Inflammatory macrophage (primary cell): ENCODE measurements around the gene HMCN2.
A peak's percentile ranks its signal among the peaks of the same experiment; 100 is the strongest.

Experiments used
- DNase-seq, 2 donors: peaks; one replicate each; pipeline ENCODE4 v3.0.0-alpha.2; 2020 to 2022

The HMCN2 gene

GRCh38 chr9:130311003-130311402 is 45.4 kb downstream of the HMCN2 start:
- DNase-seq = no peak

- no peak for DNase-seq
These were observed 46.0 kb downstream of the HMCN2 start for GRCh38 chr9:130311408-130312140.

- no peak for DNase-seq
These were observed 47.7 kb downstream of the HMCN2 start for GRCh38 chr9:130313103-130313858.

GRCh38 chr9:130315446-130316226 is 50.1 kb downstream of the HMCN2 start:
- no peak for DNase-seq

- no peak for DNase-seq
These were observed 50.9 kb downstream of the HMCN2 start for GRCh38 chr9:130316430-130316829.

- DNase-seq = no peak
These were observed 53.7 kb downstream of the HMCN2 start for GRCh38 chr9:130319300-130319699.

- DNase-seq = no peak
These were observed 54.6 kb downstream of the HMCN2 start for GRCh38 chr9:130319944-130320712.

GRCh38 chr9:130320723-130321481 is 55.3 kb downstream of the HMCN2 start:
- DNase-seq = no peak

- DNase-seq = no peak
These were observed 56.0 kb downstream of the HMCN2 start for GRCh38 chr9:130321539-130321938.

- no peak for DNase-seq
These were observed 57.6 kb downstream of the HMCN2 start for GRCh38 chr9:130323051-130323745.

- no peak for DNase-seq
These were observed 60.4 kb downstream of the HMCN2 start for GRCh38 chr9:130325921-130326320.

- no peak for DNase-seq
These were observed 61.7 kb downstream of the HMCN2 start for GRCh38 chr9:130327070-130327780.

- DNase-seq = no peak
These were observed 62.3 kb downstream of the HMCN2 start for GRCh38 chr9:130327781-130328348.

- peak; percentile 55 to 61 for DNase-seq
These were observed 62.8 kb downstream of the HMCN2 start for GRCh38 chr9:130328349-130328801.

GRCh38 chr9:130329061-130329460 is 63.5 kb downstream of the HMCN2 start:
- DNase-seq = no peak

- DNase-seq = no peak
These were observed 64.8 kb downstream of the HMCN2 start for GRCh38 chr9:130330202-130330862.

GRCh38 chr9:130331061-130331460 is 65.5 kb downstream of the HMCN2 start:
- DNase-seq = no peak

- DNase-seq = no peak
These were observed 66.0 kb downstream of the HMCN2 start for GRCh38 chr9:130331573-130331972.

GRCh38 chr9:130332384-130332926 is 66.9 kb downstream of the HMCN2 start:
- DNase-seq = no peak
